ENCODE measurements around the gene PTPRE.

The PTPRE gene

GRCh38 chr10:127884501-127884900 lies 22.4 kb upstream of the PTPRE start:
- no peak for DNase-seq

DNA sequence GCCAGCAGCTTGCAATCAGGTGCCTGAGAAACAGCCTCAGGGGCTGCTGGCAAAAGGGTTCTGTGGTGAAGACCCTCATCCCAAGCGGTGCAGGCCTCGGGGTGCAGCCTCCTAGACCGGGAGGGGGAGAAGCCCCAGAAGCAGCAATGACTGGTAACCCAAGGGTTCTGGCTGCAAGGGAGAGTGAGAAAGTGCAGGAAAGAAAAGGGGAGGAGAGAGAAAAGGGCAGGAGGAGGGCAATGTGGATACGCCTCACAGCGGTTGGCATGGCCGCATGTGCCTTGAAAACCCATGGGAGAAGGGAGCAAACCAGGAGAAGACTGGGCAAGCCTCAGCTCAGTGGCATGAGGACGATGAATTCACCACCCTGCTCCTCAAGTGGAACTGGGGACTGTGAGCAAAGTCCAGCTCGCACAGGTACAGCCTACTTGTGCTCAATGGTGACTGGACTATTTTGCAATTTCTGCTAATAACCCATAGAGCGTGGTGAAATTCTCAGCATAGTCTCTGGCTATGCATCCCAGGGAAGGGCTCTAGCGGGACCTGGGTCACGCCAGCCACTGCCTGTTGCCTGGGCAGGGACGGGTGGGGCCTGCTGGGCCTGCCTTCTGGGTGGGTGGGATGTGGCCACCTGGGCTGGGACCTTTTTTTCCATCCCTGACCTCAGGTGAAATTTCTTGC lies 20.4 kb upstream of the PTPRE start:
- no peak for DNase-seq

GRCh38 chr10:127887541-127888415 lies 19.1 kb upstream of the PTPRE start:
- DNase-seq = no peak

DNA sequence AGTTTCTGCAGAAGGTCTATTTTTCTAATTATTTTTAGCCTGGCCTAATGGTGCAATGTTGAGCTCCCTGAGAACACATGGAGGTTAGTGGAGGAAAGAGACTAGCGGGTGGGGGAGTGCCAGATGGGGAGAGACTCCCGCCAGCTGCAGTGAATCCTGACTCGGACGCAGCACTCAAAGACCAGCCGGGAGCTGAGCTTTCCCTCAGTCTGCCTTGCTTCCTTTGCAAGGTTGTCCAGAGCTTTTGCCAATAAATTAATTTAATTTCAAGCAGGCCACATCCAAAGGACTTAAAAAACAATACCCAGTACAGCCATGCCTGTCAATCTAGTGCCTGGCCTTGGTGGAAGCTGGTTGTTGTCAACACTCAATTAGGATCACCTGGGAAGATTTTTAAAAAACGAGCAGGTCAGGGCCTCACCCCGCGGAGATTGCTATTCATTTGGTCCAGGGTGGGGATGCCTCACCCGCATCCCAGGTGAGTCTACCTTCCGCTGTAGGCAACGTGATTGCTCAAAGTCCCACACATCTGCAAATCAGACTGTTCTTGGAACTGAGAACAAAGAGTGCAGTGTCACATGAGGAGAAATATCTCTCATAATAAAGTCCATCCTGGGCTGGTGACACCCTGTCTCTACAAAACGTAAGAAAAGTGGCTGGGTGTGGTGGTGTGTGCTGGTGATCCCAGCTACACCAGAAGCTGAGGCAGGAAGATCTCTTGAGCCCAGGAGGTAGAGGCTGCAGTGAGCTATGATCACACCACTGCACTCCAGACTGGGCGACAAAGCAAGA lies 18.2 kb upstream of the PTPRE start:
- no peak for DNase-seq

DNA sequence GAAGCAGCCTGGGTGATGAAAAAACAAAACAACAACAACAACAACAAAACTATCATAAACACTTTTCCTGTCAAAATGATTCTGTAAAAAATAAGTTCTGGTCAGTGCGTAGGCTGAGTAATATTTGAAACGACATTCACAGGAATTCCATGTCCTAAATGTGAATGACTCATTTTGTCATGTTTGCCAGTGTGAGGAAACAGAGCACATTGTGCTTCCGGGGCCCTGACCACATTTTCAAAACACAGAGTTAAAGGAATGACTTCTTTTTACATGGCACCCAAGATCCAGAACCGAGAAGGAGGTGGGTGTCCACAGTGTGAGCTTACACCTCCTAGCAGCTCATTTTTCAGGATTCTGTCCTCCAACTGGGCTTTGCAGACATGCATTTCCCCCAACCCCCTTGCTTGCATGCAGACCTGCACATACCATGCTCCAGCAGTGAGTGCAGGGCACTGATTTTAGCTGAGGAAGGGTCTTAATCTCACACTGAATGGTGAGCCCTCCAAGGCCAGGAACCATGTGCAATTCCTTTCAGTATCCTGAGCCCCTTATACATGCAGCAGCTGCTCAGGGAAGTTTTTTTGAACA lies 17.2 kb upstream of the PTPRE start:
- DNase-seq = no peak

GRCh38 chr10:127890216-127890615 lies 16.7 kb upstream of the PTPRE start:
- DNase-seq = no peak

DNA sequence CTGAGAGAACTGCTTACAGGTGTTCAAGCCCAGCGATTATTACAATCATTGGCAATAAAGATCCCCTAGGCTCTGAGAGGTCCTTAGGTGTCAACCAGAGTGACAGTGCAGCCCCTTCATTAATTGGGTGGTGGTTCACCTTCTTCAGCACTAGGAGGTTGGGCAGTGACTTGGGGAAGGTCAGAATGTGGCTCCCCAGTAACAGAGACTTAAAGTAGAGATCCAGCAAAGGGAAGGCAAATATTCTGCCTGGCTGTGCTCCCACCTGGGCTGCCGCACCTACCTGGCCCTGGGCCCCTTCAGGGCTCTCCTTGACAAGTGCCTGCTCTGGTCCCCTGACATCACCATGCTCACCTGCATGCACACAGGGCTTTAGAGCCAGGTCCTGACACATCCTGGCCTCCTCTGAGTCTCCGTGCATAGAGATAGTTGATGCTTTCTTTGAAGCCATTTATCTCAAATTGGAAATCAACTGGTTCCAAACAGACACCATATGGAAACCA lies 16.0 kb upstream of the PTPRE start:
- no peak for DNase-seq

- DNase-seq = no peak
These were observed 14.2 kb upstream of the PTPRE start, which contains the start of gene CLRN3 for GRCh38 chr10:127892743-127893142. Gene CLRN3 (minus strand): TSS chr10:127892941. CDS start chr10:127892784, 157 bp downstream.

DNA sequence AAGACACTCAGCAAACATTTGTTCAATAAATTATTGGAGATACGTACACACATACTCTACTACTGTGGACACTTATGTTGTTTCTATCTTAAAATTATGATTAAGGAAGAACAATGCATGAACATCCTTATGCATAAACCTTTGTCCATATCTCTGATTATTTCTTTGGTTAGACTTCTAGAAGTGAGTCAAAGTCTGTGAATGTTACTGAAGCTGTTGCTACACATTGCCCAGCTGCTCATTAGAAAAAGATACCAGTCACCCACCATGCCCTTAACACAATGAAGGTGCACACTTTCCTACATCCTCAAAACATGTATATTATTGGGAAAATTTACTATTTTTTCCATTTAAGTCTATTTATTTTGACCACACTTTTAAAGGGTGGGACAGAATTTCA lies 12.8 kb upstream of the PTPRE start:
- DNase-seq = no peak

DNA sequence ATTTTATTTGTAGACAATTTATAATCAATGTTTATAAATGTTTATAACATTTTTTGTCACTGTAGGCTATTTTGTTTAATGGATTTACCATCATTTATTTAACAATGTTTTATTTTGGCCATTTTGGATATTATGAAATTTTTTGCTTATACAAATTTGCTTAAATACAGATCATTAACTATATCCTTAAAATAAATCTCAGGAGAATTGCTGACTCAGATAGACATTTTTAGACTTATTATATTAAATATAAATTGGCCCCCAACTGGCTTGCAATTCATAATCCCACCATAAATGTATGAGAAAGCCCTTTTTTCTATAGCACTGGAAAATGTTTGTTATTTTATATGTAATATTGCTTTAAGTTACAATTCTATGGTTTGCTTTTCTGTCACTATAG lies 10.3 kb upstream of the PTPRE start:
- no peak for DNase-seq

DNA sequence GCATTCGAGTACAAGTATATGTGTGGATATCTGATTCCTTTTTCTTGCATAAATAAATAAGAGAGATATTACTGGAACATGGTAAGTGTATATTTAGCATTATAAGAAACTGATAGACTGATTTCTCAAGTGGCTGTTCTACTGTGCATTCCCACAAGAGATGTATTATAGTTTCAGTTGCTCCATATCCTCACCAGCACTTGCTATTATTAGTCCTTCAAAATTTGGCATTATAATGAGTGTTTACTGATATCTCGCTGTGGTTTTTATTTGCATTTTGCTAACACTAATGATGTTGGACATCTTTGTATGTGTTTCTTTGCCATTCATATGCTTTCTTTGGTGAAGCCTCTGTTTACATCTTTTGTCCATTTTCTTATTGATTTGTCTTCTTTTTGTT lies 9.7 kb upstream of the PTPRE start:
- DNase-seq = no peak

GRCh38 chr10:127899766-127900387 lies 7.0 kb upstream of the PTPRE start:
- DNase-seq = no peak

DNA sequence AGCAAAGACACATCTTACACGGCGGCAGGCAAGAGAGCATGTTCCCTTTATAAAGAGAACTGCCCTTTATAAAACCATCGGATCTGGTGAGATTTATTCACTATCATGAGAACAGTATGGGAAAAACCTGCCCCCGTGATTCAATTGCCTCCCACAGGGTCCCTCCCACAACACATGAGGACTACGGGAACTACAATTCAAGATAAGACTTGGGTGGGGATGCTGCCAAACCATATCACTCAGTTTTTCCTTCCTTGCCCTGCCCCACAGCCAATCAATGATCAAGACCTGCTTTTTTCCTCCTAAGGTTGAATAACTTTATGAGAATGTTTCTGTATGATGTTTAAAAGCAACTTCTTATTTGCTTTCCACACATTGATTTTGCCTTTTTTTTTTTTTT lies 3.1 kb upstream of the PTPRE start:
- no peak for DNase-seq

- no peak for DNase-seq
These were observed 2.4 kb upstream of the PTPRE start for GRCh38 chr10:127904311-127905000.

GRCh38 chr10:127905001-127905847 lies 1.7 kb upstream of the PTPRE start:
- DNase-seq = no peak

DNA sequence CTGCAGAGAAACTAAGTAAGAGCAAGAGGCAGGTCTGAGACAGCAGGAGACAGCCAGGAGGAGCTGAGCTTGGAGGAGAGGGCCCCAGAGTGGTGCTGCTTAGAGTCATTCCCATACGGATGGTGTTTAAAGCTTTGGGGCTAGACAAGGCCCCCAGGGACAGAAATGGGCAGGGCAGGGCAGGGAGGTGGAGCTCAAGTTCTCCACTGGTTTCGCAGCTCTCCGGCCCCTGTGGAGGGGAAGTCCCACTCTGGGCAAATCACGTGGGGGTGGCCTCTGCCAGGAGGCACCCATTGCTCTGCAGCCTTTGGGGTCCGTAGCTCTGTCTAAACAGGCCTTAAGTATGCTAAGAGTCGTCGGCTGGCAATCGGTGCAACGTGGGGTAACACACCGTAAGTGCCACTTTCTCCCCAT lies 1.0 kb upstream of the PTPRE start:
- DNase-seq = no peak

DNA sequence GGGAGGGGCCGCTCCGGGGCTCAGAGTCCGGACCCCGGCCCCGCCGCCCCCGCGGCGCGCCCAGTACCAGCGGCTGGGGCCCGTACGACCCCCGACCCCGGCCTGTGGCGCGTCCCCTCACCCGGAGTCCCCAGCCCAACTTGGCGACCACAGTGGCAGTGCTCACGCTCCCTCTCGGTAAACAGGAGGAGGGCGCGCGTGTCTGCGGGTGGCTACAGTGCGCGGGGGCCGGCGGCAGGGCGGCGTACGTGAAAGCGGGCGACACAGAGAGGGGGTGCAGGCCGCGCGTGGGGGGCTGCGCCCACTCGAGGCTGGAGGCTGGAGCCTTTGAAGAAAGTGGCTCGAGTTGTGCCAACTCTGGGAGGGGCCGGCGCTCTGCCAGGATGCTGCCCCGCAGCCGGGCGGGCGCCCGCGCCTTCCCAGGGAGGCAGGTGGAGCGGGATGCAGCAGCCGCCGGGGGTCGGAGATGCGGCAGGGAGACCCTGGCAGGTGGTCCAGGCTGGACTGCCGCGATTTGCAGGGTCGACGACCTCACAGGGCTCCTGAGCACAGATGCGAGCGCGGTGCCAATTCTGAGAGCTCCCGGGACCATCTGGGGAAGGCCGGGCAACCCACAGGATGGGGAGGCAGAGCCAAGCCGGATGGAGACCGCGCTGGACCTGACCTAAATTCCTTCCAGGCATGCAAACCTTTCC lies 655 bp downstream of the PTPRE start:
- no peak for DNase-seq

DNA sequence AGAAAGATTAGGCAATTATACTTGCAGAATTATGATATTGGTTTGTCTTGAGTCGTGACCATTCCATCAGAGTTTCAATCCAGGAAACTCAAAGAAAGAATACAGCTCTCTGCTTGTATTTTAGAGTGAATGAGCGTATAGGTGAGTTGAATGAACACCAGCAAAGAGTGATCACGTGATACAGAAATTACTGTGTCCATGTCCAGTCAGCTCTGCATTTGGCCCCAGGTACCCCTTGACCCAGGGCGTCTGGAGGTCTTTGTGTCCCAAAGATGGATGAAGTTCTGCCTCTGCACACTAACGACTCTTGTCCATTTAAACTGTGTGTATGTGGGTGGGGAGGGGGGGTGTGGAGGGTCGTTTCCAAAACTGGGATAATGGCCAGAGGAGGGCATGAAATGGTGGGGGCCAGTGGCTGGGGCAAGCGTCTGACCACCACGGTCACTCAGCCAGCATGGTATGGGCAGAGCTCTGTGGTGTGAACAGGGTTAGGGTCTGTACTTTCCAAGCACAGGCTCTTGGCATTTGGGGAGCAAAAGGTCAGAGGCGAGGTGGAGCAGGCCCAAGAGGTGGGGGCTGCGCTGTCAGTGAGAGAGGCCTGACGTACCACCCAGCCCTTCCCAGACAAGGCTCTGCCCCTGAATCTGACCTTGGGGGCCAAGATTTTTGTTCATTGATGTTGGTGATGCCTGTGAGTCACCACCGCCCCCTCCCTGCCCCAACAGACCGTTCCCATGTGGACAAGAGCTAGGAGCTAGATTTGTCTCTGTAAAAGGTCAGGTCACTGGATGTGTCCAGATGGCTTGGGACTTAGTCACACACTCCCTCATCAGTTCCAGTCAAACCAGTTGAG lies 1.4 kb downstream of the PTPRE start:
- DNase-seq = no peak

DNA sequence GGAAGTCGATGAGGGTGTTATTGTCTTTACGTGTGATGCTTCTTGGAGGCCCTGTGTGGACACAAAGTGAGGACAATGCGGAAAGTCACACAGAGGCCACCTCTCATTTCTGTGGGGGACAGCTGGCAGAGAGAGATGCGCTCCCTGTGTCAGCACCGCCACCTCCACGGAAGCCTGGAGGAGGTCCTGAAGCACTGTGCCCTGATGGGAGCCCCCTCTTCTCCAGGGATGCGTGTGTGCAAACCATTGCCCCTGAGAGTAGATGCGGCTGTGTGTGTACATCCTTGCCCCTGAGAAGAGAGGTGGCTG lies 2.0 kb downstream of the PTPRE start:
- DNase-seq = no peak

Data from CD4-positive, alpha-beta T cell treated with Interleukin-21 for 1 hour (primary cell).